ENCODE measurements around the gene MRPL23.

The MRPL23 gene

DNA sequence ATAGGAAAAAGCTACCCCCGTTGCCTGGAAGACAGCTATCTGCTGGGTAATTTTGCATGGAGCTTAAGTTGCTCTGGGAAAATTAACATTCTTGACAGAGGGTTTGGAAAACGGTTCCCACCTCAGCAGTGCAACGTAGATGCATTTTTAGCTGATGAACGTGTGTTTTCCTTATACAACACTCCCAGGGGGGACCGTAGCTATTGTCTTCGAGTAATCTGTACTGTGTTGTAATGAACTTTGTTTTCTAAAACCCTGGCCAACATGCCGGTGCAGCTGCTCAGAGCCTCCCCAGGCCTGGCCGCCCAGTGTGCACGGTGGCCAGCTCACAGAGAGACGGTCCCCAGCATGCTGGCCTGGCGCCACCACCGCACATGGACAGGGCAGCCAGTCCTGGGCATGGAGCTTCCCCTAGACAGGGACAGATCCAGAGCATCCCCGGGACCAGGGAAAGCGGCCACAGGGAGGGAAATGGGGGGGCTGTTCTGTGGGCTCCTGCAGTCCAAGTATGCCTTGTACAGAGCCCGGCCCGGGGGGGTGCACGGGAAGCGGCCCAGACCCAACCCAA is 25.5 kb upstream of the MRPL23 start:
- DNase-seq (ENCODE audit: low spot score), result no peak

DNA sequence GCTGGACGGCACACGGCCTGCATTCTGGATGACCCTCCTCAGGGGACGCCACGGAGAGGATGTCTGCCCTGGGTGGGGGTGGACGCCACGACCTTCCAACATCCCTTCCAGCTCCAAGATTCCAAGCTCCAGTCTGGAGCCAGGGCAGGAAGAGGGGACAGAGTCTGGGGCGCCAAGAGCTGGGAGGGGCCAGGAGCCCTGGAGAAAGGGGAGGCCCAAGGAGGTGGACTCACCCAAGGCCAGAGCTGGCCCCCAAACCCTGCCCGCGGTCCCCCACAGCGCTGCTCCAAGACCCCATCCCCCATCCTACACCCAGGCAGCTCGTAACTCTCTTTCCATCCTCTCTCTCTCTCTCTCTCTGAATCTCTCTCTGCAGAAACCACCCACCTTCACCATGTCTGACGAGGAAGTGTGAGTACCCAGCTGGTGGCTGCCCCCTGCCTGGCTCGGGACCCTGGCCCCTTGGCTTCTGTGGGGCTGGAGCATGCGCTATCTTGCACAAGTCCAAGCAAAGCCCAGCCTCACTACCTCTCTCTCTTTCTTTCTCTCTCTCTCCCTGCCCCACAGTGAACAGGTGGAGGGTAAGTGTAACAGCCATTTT is 24.6 kb upstream of the MRPL23 start:
- DNase-seq (ENCODE audit: low spot score), result no peak

DNA sequence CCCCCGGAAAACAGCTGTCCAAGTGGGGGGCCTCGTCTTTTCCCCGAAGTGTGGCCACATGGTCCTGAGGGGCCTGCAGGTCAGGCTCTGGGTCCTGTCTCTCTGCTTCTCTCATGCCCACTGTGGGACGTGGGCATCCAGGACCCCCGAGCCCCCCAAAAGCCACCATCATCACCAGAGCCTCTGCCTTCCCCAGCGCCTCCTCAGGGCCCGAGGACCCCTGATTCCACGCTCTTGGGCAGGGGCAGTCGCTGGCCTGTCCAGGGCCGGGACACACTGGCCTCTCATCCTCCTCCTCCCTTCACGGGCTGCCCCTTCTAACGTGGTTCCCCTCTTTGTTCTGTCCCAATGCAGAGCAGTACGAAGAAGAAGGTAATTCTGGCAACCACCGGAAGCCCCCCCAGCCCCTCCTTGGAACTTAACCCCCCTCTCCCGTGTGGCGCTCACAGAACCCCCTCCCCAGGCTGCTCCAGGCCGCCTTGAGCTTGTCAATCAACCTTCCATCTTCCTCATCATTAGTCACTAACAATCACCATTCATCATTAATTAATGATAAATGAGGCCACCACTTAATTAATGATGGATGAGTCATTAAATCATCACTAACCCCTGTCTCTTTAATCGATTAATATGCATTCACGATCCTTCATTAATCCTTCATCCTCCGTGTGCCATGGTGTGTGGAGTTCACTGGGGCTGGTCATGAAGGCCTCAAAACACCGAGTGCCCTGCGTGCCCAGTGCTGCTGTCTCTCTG is 23.8 kb upstream of the MRPL23 start:
- no peak for DNase-seq (ENCODE audit: low spot score)

DNA sequence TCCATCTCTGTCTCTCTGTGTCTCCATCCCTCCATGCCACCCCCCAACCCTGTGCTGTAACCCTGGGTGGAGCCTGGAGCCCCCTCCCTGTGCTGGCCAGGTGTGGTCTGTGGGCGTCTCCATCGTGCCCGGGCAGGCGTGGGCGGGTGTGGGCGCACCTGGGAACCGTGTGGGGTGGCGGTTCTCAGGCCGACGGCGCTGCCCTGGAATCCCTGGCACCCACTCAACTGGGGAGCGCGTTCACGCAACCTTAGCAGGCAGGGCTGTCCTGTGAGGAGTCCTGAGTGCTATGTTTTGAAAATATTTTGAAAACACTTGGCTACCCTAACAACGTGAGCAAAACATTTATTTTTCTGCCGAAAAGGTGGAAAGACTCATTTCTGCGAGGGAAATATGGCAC is 23.0 kb upstream of the MRPL23 start:
- DNase-seq (ENCODE audit: low spot score), result no peak

DNA sequence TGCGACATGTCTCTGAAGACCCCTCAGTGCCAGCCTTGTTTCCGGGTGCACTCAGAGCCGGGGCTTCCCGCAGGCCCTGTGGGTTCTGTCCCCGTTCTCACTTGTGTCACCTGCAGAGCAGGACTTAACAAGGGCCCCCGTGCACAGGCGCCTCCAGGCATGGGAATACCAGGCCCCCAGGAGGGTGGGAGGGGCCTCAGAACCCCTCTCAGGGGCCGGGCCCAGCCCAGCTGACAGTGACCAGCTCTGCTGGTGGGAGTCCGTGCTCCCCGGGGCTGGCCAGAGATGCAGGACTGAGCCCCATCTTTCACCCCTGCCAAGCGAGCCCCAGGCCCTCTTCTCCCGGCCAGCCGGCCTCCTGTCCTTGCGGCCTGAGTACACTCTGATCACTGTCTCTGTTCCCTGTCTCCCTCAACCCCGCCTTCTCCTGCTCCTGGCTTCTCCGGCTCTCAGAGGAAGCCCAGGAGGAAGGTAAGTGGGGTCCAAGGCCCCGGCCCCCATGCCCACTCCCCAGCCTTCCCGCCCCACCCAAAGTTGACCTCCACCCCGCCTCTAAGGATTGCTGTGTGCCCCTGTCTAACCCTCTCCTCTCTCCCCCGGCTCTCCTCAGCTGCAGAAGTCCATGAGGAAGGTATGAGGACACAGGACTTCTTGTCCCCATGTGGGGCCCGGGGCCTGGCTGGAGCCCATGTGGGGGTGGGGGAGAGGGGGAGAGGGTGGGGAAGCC is 22.3 kb upstream of the MRPL23 start:
- no peak for DNase-seq (ENCODE audit: low spot score)

DNA sequence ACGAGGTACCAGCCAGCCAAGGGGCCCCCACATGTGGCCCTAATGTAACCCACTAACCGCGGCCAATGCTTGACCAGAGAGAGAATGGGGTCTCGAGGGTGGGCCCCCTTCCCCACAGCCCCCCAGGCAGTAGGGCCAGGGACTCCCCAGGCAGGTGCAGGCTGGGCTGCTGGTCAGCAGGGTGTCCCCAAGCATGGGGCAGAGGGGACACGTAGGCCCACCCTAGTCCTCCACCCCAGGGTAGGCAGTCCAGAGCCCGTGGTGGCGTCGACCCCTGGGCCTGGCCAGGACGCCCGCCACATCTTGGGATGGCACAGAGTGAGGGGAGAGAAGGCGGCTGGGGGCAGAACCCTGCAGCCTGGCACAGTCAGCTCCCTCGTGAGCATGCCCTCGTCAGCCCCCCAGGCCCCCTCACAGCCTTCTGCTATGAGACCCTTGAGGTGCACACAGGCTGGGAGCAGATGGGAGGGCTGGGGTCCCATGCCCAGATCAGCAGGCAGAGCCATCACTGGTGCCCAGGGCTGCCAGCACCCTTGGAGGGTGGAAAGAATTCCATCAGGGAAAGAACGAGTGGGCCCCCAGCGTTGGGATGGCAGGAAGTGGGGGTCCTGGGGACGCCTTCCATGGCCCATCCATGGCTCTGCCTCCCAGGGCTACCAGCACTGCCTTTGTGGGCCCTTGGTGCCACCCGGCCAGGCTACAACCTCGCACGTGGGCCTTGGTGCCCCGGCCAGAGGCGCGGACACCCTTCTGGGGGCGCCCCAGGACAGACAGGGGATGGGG is 21.6 kb upstream of the MRPL23 start:
- DNase-seq (ENCODE audit: low spot score), result no peak

DNA sequence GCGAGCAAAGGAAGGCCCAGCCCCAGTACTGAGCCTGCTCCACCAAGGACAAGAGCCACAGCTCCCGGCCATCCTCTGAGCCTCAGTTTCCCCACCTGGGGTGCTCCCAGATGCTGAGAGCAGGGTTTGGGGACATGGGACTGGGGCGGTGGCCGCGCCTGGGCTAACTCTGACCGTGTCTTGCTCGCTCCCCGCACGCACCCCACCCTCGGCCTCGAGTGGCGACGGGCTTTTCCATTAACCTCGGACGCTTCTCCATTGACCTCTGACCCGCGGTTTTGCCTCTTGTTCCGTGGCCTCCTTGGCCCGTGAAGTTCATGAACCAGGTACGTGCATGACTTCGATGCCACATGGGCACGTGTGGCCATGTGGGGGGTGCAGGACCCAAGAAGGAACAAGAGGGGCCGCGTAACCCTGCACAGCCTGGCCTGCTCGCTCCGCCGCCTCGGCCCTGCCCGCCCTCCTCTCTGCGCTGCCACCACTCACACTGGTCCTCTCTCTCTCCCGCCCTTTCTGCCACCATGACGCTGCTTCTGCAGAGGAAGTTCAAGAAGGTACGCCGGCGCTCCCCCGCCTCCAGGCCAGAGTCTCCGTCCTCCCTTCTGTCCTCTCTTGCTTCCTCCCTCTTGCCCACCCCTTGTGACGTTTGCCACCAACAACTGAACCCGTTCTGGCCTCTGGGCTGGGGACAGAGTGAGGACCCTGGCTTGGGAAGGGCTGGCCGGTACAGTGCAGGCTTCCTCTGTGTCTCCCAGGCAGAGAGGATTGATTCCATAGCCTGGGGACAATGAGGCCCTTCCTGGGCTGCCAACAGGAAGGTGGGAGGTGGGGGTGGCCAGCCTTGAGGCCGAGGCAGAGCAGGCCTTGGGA is 20.7 kb upstream of the MRPL23 start:
- no peak for DNase-seq (ENCODE audit: low spot score)

DNA sequence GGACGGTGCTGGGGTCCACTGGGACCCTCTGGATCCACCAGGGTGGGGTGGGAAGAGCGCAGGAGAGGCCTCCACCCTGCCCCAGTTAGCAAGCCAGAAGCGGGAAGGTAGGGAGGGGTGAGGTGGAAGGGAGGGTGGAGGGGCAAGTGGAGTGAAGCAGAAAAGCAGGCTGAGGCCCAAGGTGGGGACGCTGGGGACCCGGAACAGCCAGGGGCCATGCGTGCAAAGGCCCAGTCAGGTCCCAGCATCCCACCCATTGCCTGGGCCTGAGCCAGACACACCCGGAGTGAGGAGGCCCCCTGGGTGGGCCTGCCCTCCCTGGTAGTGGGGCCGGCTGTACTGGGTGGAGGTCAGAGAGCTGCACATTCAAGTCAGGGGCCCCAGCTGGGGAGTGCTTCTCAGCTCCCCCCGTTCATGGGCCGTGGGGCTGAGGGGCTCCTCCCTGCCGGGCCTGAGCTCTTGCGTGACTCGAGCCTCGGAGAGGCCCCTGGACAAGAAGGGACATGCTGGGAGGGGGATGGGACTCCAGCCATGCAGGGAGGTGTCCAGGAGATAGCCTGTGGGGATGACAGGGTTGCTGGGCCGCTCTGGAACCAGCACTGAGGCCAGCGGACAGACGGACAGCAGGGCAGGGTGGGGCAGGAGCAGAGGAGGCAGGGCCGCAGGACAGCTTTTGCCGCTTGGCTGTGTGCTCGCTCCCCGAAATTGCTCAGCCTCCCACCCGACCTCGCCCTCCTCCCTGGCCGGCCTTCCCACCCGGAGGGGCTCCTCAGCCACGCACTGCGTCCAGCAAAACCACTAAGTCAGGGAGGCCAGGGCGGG is 19.9 kb upstream of the MRPL23 start:
- DNase-seq (ENCODE audit: low spot score), result no peak

DNA sequence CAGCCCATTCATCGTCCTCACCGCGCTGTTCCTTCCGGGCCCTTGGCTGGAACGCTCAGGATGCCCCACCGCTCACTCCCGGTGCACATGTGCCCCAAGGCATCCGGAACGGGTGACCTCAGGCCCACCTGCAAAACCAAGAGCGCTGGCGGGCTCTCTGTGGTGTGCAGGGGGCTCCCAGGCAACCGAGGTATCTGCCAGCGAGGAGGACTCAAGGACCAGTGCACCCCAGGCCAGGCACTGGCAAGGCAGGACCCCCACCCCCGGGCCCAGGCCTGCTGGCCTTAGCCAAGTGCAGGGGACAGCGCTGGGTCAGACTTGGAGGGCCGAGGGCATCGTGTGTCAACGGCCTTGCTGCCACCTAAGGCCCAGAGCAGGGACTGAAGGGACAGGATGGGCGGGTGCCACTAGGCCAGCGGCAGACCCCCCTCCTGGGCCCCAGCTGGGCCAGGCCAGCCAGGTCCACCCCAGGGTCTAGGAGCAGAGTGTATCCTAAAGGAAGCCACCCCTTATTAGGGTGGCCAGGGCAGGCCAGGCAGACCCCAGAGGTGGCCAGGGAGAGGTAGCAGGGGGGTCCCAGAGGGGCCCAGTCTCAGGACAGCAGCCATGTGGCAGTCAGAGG is 19.2 kb upstream of the MRPL23 start:
- DNase-seq (ENCODE audit: low spot score), result no peak

DNA sequence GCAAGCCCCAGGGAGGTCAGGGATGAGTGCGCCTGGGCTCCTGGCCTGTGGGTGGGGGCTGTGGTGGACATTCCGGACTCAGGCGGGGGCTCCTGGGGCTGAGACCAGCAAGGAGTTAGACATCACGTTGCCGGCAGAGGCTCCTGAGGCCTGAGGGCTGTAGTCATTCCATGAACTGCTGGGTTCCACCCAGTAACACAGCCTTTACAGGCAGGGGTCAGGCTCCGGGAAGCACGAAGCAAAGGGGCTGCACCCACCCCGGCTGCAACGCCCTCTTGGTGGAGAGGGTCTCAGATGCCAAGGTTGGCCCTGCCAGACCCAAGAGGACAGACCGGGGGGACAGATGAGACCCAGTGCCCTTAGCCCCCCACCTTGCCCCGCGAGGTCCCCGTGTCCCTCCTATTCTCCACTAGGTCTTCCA is 18.7 kb upstream of the MRPL23 start:
- DNase-seq (ENCODE audit: low spot score), result no peak

DNA sequence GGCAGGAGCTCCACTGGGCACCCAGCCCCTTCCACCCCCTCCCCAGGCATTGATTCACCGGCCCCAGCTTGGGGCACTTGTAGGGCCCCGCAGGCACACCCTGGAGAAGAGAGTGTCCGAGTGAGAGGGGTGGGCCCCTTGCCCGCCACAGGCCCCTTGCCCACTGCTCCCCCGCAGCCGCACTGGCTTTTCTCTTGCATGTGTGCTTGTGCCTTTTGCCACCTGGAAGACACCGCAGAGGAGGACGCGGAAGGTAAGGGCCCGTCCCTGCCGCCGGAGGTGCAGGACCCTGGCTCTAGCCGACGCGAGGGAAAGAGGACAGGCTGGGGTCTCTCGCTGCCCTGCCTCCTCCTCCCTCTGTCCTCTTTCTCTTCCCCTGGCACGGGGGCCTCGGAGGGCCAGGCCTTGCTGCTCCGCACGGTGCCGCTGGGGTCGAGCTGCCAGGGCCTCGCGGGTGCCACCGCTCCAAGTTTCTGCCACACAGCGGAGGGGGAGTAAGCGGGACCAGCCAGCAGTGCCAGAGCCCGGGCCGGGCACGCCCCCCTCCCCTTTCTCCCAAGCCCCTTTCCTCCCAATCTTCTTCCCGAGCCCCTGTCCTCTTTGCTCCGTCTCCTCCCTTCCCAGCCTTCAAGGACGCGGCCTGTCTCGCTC is 18.1 kb upstream of the MRPL23 start:
- no peak for DNase-seq (ENCODE audit: low spot score)

DNA sequence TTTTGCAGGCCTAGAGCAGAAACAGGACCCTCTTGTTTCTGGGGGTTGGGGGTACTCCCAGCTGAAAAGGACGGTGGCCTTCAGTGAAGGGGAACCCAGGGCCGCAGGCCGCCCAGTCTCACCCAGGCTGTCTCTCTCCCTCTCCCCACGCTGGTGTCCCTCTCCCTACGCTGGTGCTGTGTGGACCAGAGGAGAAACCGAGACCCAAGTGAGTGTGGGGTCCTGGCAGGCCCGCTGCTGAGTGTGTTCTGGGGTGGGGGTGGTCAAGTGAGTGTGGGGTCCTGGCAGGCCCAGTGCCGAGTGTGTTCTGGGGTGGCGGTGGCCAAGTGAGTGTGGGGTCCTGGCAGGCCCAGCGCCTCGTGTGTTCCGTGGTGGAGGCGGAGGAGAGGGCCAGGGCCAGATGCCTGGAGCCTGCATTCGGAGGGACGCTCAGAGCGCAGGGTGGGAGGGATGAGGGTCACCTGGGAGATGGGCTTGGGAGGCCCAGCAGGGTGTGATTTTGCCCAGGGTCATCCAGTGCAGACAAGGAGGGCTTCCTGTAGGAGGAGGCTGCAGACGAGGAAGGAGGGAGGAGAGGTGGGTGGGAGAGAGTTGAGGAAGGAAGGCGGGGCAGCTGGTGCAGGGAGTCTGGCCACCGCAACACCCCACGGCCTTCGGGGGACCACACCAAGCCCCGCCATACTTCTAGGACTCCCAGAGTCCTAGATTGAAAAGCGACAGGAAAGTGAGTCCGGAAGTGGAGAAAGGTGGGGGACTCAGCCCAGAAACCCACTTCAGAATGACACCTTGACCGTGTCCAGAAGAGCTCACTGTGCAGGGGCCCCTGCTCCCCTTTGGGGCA is 17.3 kb upstream of the MRPL23 start:
- no peak for DNase-seq (ENCODE audit: low spot score)

DNA sequence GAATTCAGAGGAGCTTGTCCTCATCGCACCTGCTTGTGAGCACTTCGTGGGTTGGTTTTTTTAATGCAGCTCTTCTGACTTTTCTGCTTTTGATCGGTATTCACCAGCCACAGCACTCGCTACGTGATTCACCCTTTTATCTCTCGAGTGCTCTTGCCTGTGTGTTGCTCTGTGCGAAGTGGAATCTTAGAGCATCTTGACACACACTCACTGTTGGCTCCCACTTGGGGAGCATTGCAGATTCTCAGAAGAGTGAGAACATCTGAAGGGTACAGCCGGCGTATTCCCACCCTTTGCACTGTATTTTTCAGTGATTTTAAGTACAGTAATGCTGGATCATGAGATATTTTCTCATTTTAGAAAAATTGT is 16.7 kb upstream of the MRPL23 start:
- no peak for DNase-seq (ENCODE audit: low spot score)

DNA sequence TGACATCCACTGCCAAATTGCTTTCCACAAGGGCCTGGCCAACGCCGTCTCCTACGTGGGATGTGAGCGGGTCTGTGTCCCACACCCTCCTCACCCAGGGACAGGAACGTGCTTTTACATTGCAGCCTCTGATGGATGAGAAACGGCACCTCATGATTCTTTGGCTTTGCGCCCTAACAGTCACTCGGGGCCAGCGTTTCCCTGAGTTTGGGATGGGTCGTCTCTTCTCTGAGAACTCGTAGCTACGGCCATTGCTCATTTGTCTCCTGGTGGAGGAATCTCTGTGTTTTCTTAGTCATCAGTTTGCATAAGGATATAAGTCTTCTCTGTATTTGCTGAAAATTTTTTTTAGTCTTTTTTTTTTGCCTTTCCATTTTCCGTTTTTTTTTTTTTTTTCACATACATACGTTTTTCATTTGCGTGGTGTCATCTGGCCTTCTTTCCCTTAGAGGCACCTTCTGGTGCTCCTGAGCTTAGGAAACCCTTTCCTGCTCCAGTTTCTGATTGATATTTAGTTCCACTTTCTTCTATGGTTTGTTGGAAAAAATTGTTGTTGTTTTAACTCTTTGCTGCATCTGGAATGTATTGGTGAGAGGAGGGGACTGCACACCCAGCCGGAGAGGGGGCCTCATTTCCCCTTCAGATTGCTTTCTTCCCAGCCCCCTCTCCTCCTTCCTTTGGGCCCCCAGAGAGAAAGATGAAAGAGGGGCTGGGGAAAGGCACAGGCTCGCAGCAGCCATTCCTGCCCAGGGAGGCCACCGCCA is 15.6 kb upstream of the MRPL23 start:
- DNase-seq (ENCODE audit: low spot score), result no peak

DNA sequence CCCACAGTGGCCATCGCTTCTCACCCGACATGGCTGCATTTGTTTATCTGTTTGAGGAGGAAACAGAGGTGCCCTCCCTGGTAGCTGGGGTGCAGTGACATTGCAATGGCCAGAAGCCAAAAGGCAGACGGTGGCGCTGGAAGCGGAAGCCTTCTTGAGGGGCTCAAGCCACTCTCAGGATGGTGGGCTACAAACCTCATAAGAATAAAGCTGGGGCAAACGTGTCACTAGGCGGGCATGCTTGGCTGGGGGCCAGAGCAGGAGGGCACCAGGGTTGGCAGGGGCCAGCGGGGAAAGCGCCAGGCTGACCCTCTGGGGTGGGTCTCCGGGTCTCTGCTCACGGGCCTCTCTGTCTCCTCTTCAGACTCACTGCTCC is 15.0 kb upstream of the MRPL23 start:
- no peak for DNase-seq (ENCODE audit: low spot score)

DNA sequence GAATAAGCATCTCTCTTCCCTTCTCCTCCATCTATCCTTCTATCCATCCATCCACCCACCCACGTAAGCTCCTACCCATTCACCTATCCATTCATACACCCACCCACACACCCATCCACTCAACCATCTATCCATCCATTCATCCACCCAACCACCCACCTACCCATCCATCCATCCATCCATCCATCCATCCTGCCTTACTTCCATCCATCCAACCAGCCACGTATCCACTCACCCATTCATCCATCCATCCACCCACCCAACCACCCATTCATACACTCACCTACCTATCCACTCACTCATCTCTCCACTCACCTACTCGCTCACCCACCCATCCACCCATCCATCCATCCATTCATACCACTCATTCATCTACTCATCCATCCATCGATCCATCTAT is 14.5 kb upstream of the MRPL23 start:
- no peak for DNase-seq (ENCODE audit: low spot score)

DNA sequence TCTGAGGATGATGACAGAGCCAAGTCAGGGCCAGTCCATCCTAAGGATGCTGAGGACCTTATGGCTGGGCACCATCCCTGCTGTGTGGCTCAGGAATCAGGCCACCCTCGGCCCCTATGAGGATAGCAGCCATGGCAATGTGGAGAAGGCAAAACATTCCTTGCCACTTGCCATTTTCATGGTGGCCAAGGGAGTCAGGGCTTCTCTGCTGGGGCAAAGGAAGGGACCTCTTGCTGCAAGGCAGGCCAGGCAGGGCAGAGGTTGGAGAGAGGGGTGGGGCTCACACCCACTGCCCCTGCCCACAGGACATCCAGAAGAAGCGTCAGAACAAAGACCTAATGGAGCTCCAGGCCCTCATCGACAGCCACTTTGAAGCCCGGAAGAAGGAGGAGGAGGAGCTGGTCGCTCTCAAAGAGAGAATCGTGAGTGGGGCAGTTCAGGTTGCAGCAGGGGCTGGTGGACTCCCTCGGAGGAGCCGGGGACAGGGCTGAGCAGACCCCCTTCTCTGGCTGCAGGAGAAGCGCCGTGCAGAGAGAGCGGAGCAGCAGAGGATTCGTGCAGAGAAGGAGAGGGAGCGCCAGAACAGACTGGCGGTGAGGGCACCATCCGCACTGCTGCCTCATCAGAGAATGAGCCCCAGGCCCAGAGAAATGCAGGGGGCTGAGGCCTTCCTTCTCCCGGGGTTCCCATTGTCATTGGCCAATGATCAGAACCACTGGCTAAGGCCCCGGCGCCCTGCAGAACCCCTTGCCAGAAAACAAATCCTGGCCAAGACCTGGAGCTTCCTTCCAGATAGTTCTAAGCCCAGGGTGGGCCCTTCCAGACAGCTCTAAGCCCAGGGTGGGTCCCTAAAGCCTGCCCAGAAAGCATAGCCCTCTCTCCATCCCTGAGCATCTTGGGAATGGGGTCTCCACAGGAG is 13.5 kb upstream of the MRPL23 start:
- DNase-seq (ENCODE audit: low spot score), result no peak
